ENCODE data around the gene C1QTNF8.

DNA sequence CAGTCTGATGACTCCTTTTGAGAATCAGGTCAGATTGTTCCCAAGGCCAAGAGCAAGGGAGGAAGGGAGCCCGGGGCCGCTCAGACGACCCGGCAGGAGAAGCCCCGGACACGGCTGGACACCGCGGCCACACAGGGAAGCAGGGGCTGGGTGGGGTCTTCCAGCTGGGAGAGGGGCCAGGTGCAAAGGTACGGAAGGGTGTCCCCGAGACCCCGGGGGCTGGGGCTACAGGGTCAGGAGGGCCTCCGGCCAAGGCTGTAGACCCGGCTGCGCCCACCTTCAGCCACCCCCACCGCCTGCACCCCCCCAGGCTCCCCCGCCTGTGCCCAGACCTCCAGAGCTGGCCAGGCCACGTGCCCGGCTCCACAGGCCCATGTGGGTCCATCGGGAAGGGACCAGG lies 21.9 kb upstream of the C1QTNF8 start:
- no peak for TF ChIP-seq CEBPB (IDR thresholded peaks at IDR 0.05)
- TF ChIP-seq EGR1 (IDR thresholded peaks at IDR 0.05), result no peak
- no peak for TF ChIP-seq FOXM1 (IDR thresholded peaks at IDR 0.05; ENCODE audit: borderline replicate concordance, low read depth)
- no peak for TF ChIP-seq TAF1 (IDR thresholded peaks at IDR 0.05; ENCODE audit: low read depth)
- TF ChIP-seq EP300 (IDR thresholded peaks at IDR 0.05; ENCODE audit: borderline replicate concordance), result no peak
- TF ChIP-seq REST (IDR thresholded peaks at IDR 0.05; ENCODE audit: low read depth), result no peak
- TF ChIP-seq TEAD4 (IDR thresholded peaks at IDR 0.05), result no peak
- TF ChIP-seq CREB1 (IDR thresholded peaks at IDR 0.05; ENCODE audit: low read depth), result no peak
- TF ChIP-seq YY1 (IDR thresholded peaks at IDR 0.05; ENCODE audit: low read depth), result no peak
- TF ChIP-seq MAX (IDR thresholded peaks at IDR 0.05), result no peak
- TF ChIP-seq RAD21 (IDR thresholded peaks at IDR 0.05; ENCODE audit: low read depth), result no peak
- TF ChIP-seq NFIC (IDR thresholded peaks at IDR 0.05), result no peak
- TF ChIP-seq TCF12 (IDR thresholded peaks at IDR 0.05; ENCODE audit: low read depth), result no peak
- TF ChIP-seq ZBTB7A (IDR thresholded peaks at IDR 0.05; ENCODE audit: low read depth), result no peak

Measured in Ishikawa (cell line).